Measurements from ENCODE around the gene ARL10. TPM values are rescaled to one million over a fixed set of nuclear protein-coding genes. Genes with fewer than 3 reads are reported as not detected.

ARL10 gene
- total RNA-seq, 1 experiment from 2014 or later = 9.6 TPM

DNA sequence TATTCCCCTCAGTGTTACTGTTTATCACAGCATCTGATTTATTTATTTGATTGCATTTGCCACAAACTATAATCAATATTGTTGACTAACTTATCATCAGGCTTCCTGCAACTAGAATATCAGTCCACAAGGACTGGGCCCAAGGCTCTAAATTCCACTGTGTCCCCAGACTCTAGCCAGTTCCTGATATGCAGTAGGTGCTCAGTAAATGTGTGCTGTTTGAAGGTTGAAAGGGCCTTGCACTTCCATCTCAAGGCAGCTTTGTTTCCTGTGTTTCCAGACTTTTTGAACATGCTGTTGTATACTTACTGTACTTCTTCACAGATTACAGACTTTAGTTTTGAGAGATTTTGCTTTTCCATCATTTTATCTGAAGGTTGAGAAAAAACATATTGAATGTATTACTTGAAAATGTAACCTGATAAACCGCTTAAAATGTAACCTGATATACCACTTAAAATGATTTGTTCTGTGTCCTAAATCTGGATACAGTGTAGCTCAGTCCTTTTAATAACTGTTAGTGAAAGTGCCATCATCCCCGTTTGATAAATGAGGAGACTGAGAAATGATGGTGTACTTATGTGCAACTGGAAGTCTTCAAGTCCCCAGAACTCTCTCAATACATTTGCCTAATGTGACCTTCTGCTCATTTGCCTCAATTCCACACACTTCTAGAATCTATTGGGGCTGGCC, 22.4 kb upstream of the ARL10 start:
- Mint-ChIP-seq H3K4me1 (peaks cover 3 to 5% of the 10 kb centered on the region in 2 experiments; a peak in 3 of 4 replicates), H3K36me3 (ENCODE audit: insufficient read depth in 1 of 3, low read depth in 3 of 3) (peaks cover 18 to 39% (median 19%) of the 10 kb centered on the region in 3 experiments; a peak in 6 of 7 replicates), H3K4me3 (no peak overlapping the region), H3K9me3 (no peaks in the 10 kb centered on the region), H3K27ac (no peak overlapping the region), H3K27me3 (ENCODE audit: low read depth) (no peaks in the 10 kb centered on the region)
- H3K27ac ChIP-seq (ENCODE audit: insufficient read length, low read depth, low read length) = no peak overlapping the region
- H3K4ac ChIP-seq (ENCODE audit: low read depth, low read length) = no peak overlapping the region
- H3K4me2 ChIP-seq (ENCODE audit: insufficient read depth, insufficient read length, low read length) = no peak overlapping the region
- H2BK20ac ChIP-seq (ENCODE audit: low read depth, low read length, poor library complexity, severe bottlenecking) = no peak overlapping the region
- H3K9me3 ChIP-seq (ENCODE audit: control insufficient read depth, low read depth, low read length) = no peaks in the 10 kb centered on the region
- TF ChIP-seq, protein P1, sequence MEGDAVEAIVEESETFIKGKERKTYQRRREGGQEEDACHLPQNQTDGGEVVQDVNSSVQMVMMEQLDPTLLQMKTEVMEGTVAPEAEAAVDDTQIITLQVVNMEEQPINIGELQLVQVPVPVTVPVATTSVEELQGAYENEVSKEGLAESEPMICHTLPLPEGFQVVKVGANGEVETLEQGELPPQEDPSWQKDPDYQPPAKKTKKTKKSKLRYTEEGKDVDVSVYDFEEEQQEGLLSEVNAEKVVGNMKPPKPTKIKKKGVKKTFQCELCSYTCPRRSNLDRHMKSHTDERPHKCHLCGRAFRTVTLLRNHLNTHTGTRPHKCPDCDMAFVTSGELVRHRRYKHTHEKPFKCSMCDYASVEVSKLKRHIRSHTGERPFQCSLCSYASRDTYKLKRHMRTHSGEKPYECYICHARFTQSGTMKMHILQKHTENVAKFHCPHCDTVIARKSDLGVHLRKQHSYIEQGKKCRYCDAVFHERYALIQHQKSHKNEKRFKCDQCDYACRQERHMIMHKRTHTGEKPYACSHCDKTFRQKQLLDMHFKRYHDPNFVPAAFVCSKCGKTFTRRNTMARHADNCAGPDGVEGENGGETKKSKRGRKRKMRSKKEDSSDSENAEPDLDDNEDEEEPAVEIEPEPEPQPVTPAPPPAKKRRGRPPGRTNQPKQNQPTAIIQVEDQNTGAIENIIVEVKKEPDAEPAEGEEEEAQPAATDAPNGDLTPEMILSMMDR (conservative IDR thresholded peaks at IDR 0.05) = no peak
- no peak overlapping the region for H2BK12ac ChIP-seq (ENCODE audit: insufficient read length, low read depth, low read length)
- no peak overlapping the region for H3K56ac ChIP-seq (ENCODE audit: insufficient read length, low read depth, low read length)
- H2BK5ac ChIP-seq (ENCODE audit: insufficient read length, low read length) = no peak overlapping the region
- H3K23me2 ChIP-seq (ENCODE audit: insufficient read length, low read depth, low read length, poor library complexity, severe bottlenecking) = no peaks in the 10 kb centered on the region
- H3K9ac ChIP-seq (ENCODE audit: extremely low read depth, insufficient read length, low read length) = no peak overlapping the region
- no peak overlapping the region for H4K5ac ChIP-seq (ENCODE audit: insufficient read length, low read depth, low read length)
- no peaks in the 10 kb centered on the region for H3K79me2 ChIP-seq (ENCODE audit: insufficient read depth, low read length)
- no peak overlapping the region for H3T11ph ChIP-seq (ENCODE audit: low read length)
- H3K79me1 ChIP-seq (ENCODE audit: insufficient read depth, low read depth, low read length, poor library complexity, severe bottlenecking) = no peaks in the 10 kb centered on the region
- H4K20me1 ChIP-seq (ENCODE audit: control insufficient read depth, insufficient read depth, insufficient read length) = no peaks in the 10 kb centered on the region
- H2BK120ac ChIP-seq (ENCODE audit: low read depth, low read length, poor library complexity, severe bottlenecking) = no peak overlapping the region
- no peak overlapping the region for H3K14ac ChIP-seq (ENCODE audit: insufficient read depth, low read length)
- no peak overlapping the region for H2BK15ac ChIP-seq (ENCODE audit: low read depth, low read length)
- no peak overlapping the region for H4K8ac ChIP-seq (replicated peaks; ENCODE audit: insufficient read length, low read depth, low read length)
- no peaks in the 10 kb centered on the region for H3K27me3 ChIP-seq (ENCODE audit: insufficient read depth, low read length)
- no peaks in the 10 kb centered on the region for H3K4me1 ChIP-seq (ENCODE audit: insufficient read depth, low read length)
- H2AK5ac ChIP-seq (ENCODE audit: insufficient read length, low read length) = no peak overlapping the region
- no peak overlapping the region for H4K91ac ChIP-seq (ENCODE audit: insufficient read length, low read depth, low read length)
- WGBS (ENCODE audit: extremely low coverage, insufficient read length, low lambda C conversion rate) = no CpG with 5 or more reads among the region's 2 CpGs
- H2AFZ ChIP-seq (ENCODE audit: low read length) = no peak overlapping the region
- no peak overlapping the region for H3K18ac ChIP-seq (ENCODE audit: insufficient read length, low read depth, low read length)
- DNase-seq = no peak
- H3K23ac ChIP-seq (ENCODE audit: insufficient read length, low read depth, low read length) = no peak overlapping the region

Data from H9 (cell line).